SK-N-MC (cell line): ENCODE results near the gene SDK2.

Source experiments
- EZH2 ChIP-seq: fragments of 200-600 bp; sonication (generic); IDR thresholded peaks from one replicate; pipeline ENCODE4 v1.6.1; 2017; ENCODE audit warnings: antibody characterized with exemption
- POLR2AphosphoS5 ChIP-seq: IDR thresholded peaks from 2 replicates; pipeline ENCODE4 v1.6.1; 2012; ENCODE audit warnings: mild to moderate bottlenecking, low read depth, low read length, borderline replicate concordance

- TF ChIP-seq POLR2AphosphoS5 (no peak), EZH2 (no peak)
Measured at GRCh38 chr17:73354423-73355284, 289.6 kb downstream of the SDK2 start.
